Measurements from ENCODE around the gene C16orf90.

The C16orf90 gene

GRCh38 chr16:3444032-3444388 lies 51.3 kb downstream of the C16orf90 start:
- WGBS (ENCODE audit: insufficient coverage, insufficient read length), result no CpG with 5 or more reads among the region's 10 CpGs
- DNase-seq (ENCODE audit: low read depth, low spot score), result no peak
- Histone ChIP-seq H3K36me3 (ENCODE audit: control insufficient read depth, insufficient read depth, low read length) (no peaks in the 10 kb centered on the region), H3K9me3 (ENCODE audit: control insufficient read depth, insufficient read depth, low read length) (no peaks in the 10 kb centered on the region), H3K27me3 (ENCODE audit: control insufficient read depth, insufficient read depth, low read length) (no peaks in the 10 kb centered on the region), H3K27ac (ENCODE audit: low read length) (no peak overlapping the region), H3K4me1 (ENCODE audit: control insufficient read depth, insufficient read depth, low read length) (no peaks in the 10 kb centered on the region), H3K4me3 (ENCODE audit: low read length) (peak overlapping the region; percentile 35; the same call in 1 of the 2 replicates)
